Left colon (tissue), 2 donors: Measurements from ENCODE around the gene STAC2. TPM values are rescaled to one million over a fixed set of nuclear protein-coding genes. Genes with fewer than 3 reads are reported as not detected.
A peak's percentile ranks its signal among the peaks of the same experiment; 100 is the strongest.
"Not testable (repeated sequence)": the region's sequence is repeated elsewhere in the genome, so short reads cannot be mapped to it uniquely, and the experiment has no call there.

Source experiments
- ATAC-seq: fragments of 200-7000 bp; cut with Tn5 transposase; one replicate; pipeline ENCODE4 v1.9.1; 2020; ENCODE audit warnings: mild to moderate bottlenecking, moderate library complexity
- DNase-seq, 2 donors: peaks; one replicate each; pipeline ENCODE4 v3.0.0-alpha.2; 2020
- intact Hi-C, 2 donors: fragments of 100-400 bp; cut with DNase I in 1 of 2; cut with micrococcal nuclease in 1 of 2; formaldehyde crosslinking; loops; one replicate each; pipeline versions ENCODE4 v1.11.2 to v1.14.0; 2022; cut with DNase I, micrococcal nuclease
- long read RNA-seq: library from polyadenylated mRNA; unstranded; transcript quantifications from one replicate; pipeline ENCODE4 v2.0.0, GENCODE V29; 2021
- total RNA-seq, 2 donors: library from RNA; stranded (reverse); fragmentation: NEBNext Ultra II Directional; extraction: Animal tissue kit (Norgen Biotek cat#: 25700); gene quantifications; one replicate each; pipeline ENCODE4 v1.2.1, GENCODE V29; 2021
- donor health status: DM: no; HTN: no; CAD: no.
- donor health status: DM: yes; HTN: yes; CAD: no.

The STAC2 gene, protein sequence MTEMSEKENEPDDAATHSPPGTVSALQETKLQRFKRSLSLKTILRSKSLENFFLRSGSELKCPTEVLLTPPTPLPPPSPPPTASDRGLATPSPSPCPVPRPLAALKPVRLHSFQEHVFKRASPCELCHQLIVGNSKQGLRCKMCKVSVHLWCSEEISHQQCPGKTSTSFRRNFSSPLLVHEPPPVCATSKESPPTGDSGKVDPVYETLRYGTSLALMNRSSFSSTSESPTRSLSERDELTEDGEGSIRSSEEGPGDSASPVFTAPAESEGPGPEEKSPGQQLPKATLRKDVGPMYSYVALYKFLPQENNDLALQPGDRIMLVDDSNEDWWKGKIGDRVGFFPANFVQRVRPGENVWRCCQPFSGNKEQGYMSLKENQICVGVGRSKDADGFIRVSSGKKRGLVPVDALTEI
- under 1 TPM in 1 of 2 donors, not detected in 1; 0.17 TPM for total RNA-seq
- long read RNA-seq: 0 reads

DNA sequence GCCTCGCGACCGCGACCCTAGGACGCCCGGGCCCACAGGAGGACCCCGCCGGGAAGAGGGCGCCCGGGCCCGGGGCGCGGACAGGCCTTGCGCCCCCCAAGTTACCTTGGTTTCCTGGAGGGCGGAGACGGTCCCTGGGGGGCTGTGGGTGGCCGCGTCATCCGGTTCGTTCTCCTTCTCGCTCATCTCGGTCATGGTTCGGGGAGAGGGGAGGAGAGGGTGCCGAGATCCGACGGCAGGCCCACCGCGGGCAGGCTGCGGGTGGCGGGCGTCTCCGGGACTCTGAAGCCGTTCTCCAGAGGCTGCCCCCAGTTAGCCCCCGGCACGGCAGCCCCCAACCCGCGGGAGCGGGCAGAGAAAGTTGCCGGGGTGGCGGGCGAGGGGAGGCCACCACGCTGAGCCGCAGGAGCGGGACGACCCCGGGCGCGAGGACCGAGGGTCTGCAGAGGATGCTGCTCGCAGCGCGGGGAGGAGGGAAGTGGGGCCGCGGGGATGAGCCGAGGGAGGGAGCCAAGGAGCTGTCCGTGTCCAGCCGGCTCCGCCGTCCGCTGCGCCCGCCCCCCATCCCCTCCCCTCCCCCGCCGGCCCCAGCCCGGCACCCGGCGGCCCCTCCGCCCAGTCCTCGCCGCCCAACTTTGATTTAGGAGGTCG is at the start of gene STAC2:
TSS of gene STAC2 (minus strand) at position 638 of the 651 bp plus-strand sequence. CDS start at position 195, 443 bp downstream.
- DNase-seq (no peak), ATAC-seq (no peak)
- intact Hi-C loops: no loop called here

- intact Hi-C loops: no loop called here
- DNase-seq (no peak), ATAC-seq (no peak)
Observed at GRCh38 chr17:39271546-39271945, 45.8 kb upstream of the STAC2 start.

DNA sequence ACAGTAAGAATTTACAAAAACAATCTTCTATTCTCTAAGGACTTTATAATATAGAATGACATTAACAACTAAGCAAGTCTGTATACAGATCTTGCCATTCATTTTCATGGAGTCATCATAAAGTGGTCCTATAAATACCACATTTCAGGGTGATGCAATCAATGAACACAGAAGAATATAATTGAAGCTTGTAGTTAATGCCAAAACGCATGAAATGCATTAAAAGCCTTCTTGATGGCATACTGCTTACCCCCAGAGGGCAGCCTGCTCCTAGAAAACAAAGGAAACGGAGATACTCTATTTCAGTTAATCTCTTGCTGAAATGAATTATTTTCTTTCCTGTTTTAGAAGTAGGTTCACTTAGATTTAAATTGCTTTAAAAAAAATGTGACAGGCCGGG is 45.2 kb upstream of the STAC2 start:
- no peak for ATAC-seq
- no peak for DNase-seq
- intact Hi-C loops: no loop called here

- intact Hi-C loops: no loop called here
- ATAC-seq (no peak), DNase-seq (no peak)
Observed at GRCh38 chr17:39264119-39264518, 38.4 kb upstream of the STAC2 start.

DNA sequence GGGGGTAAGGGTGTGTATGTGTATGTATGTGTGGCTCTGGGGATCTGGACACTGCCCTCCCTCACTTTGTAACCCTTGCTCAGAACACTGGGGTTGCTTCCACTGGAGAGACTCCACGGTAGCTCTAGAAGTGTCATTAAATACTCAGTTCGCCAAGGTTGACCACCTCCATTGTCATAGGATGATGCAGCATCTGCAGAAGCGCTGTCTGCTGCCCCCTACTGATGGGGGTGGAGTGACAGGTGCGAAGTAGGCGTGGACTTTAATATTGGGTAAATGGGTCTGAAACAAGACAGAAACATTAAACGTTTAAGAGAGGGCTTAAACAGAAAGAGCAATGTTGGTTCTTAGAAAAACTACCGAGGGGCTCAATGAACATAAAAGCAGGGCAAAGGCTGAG is 35.5 kb upstream of the STAC2 start:
- intact Hi-C loops: no loop called here
- ATAC-seq (no peak), DNase-seq (no peak)

DNA sequence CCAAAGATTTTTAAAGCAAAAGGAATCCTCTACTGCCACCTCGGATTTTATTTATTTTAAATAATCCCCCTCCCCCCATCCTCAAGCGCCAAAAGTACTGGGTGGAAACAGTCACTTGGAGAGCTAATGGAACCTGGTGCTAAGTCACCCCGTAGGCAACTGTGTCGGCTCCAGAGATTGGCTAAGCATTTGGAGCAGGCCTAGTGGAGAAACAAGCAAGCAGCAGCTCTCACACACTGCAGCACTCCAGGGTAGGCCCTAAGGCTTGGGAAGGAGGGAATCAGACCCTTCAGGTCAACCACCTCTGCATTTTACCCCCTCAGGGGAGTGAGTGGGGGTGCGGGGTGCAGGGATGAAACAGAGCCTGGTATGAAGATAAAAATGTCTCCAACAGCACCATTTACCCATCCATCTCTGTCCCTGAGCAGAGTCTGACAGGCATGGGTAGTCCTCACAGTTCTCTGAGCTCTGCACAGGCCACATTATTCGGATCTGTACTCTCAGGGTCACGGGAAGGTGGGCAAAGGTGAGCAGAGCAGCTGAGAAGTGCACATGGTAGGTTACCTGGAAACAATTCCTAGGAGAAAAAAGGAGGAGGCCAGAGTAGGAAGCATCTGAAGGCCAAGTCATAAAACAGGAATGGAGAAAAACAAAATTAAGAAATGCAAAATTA is 27.2 kb upstream of the STAC2 start:
- no peak for ATAC-seq
- DNase-seq: no peak
- intact Hi-C loops: no loop called here

DNA sequence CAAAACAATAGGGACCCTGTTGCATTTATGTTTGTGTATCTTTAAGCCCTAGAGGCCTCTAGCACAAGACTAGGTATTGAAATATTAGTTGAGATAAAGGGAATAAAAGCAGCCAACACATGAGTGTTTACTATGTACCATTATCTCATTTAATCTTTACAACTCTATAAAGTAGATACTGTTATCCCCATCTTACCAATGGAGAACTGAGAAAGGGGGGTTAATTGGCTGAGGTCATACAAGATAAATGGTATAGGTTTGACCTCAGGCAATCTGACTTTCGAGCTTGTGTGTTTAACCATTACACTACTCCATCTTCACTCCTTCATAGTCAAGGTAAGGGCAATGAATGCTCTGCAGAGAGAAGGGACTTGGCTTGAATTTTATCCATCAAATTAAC is 26.3 kb upstream of the STAC2 start:
- intact Hi-C loops: no loop called here
- no peak for DNase-seq

DNA sequence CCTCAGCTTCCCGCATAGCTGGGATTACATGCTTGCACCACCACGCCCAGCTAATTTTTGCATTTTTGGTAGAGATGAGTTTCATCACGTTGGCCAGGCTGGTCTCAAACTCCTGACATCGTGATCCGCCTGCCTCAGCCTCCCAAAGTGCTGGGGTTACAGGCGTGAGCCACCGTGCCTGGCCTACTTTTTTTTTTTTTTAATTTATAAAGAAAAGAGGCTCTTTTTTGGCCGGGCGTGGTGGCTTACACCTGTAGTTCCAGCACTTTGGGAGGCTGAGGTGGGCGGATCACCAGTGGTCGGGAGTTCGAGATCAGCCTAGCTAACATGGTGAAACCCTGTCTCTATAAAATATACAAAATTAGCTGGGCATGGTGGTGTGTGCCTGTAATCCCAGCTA is 24.3 kb upstream of the STAC2 start:
- DNase-seq, ATAC-seq, intact Hi-C loops: not testable (repeated sequence)

More for the DNA sequence above, 26.3 kb upstream of the STAC2 start:
- ATAC-seq: no peak

DNA sequence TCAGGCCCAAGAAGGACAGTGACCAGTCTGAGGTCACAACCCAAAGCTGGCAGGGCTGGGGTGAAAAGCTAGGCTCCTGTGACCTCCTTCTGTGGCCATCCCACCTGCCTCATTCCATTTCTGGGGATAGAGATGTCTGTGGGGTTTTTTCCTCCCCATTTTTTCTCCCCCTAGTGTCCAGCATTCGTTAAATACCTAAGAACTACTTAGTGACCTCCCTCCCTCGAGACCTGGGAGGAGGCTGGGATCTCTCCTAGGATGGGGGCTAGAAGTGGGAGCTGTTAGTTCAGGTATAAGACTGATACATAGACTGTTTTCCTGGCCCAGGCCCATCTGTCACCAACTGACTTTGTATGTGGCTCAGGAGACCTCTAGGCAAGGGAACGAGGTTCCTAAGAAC is 20.5 kb upstream of the STAC2 start:
- ATAC-seq: no peak
- intact Hi-C loops: no loop called here
- no peak for DNase-seq

DNA sequence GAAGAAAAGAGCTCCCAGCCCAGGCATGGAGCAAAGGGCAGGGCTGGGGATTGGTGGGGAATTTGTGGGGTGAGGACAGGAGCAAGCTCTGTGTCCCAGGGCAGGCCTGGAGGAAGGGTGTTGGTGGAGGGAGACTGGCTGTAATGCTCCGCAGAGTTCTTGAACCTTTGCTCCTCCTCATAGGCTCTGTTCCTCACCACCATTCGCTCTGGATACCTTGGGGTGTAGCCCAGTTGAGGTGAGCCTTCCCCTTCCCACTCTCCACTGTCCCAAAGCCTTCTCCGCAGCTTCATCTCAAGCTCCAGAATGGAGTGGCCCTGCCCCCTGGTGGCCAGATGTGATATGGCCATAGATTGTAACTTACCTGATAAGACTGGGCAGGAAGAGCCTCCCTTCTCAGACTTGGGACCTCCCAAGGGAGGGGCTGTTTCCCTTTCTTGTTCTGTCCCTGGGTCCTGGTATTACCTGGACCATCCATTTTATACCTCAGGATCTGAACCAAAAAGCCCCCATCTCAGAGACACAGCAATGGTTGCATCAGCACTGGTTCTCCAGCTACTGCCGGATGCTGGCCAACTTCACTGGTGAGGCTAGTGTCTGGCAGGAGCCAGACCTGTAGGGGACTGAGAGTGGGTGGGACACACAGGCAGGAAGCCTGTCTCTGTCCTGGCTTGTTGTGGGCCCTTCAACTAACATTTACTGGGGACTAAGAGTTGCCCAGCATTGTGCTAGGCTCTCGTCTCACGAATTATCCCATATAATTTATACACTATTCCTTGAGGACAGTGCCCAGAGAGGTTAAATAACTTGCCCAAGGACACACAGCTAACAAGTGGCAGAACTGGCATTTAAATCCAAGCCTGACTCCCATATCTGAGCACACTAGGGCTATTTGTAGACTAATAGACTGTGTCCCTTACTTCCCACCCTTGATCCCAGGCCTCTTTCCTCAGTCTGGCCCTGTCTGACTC is 19.1 kb upstream of the STAC2 start:
- intact Hi-C loops: loop anchor here in 1 of 2 donors (5.0 kb wide), 1 partner anchor 38 kb away; no protein-coding TSS in a partner anchor
- DNase-seq: peak; percentile 74 to 91
- ATAC-seq: peak; percentile 91

DNA sequence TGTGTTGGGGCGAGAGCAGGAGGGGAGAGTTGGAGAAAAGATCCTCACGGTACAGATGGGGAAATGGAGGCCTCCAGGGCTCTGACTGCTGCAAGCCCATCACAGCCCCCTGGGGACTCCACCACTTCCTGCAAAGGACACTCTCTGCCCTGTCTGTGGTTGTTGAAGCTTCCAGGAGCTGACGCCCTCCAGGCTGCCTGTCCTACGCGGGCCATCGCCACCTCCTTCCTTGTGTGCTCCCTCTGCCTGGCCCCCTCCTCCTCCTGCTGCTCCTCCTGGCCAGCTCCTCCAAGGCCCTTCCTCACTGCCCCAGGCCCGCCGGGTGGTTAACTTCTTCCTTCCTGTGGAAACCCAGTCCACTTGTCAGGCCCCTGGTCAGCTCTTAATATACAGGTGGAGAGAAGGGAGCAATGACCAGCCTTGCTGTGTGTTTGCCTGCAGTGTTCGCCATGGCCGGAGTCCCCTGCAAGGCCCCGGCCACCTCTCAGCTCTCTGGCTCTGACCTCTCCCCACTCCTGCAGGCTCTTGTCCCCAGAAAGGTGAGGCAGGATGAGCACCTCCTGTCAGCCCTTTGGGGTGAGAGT is 18.4 kb upstream of the STAC2 start:
- intact Hi-C loops: loop anchor here in 1 of 2 donors (5.0 kb wide), 1 partner anchor 37 kb away; no protein-coding TSS in a partner anchor
- DNase-seq (no peak), ATAC-seq (peak; percentile 1)

GRCh38 chr17:39243155-39243554 is 17.4 kb upstream of the STAC2 start:
- no peak for ATAC-seq
- DNase-seq: no peak
- intact Hi-C loops: loop anchor here in 1 of 2 donors (5.0 kb wide), 1 partner anchor 36 kb away; no protein-coding TSS in a partner anchor

- intact Hi-C loops: loop anchor here in 1 of 2 donors (5.0 kb wide), 1 partner anchor 33 kb away; no protein-coding TSS in a partner anchor
- ATAC-seq (no peak), DNase-seq (no peak)
Observed at GRCh38 chr17:39240631-39241030, 14.9 kb upstream of the STAC2 start.

GRCh38 chr17:39239640-39240314 is 14.0 kb upstream of the STAC2 start:
- ATAC-seq (peak; percentile 74), DNase-seq (peak in 1 of 2 donors; percentile 78)
- intact Hi-C loops: loop anchor here in 1 of 2 donors (5.0 kb wide), 1 partner anchor 32 kb away; no protein-coding TSS in a partner anchor

- ATAC-seq: peak; percentile 81
Observed at GRCh38 chr17:39238311-39238972, 12.7 kb upstream of the STAC2 start.

GRCh38 chr17:39237586-39237985 is 11.8 kb upstream of the STAC2 start:
- intact Hi-C loops: no loop called here
- peak; percentile 18 for ATAC-seq
- DNase-seq: no peak

More at GRCh38 chr17:39238311-39238972, 12.7 kb upstream of the STAC2 start:
- intact Hi-C loops: no loop called here
- peak; percentile 58 to 60 for DNase-seq

- ATAC-seq: no peak
- intact Hi-C loops: no loop called here
- no peak for DNase-seq
Observed at GRCh38 chr17:39236981-39237441, 11.3 kb upstream of the STAC2 start.
